ENCODE measurements around the gene UFSP1.
"Not testable (repeated sequence)": the region's sequence is repeated elsewhere in the genome, so short reads cannot be mapped to it uniquely, and the experiment has no call there.

UFSP1 gene

GRCh38 chr7:100855515-100855914 is 34.0 kb downstream of the UFSP1 start:
- no peak for DNase-seq (ENCODE audit: low read depth)

GRCh38 chr7:100854899-100855298 is 34.6 kb downstream of the UFSP1 start:
- DNase-seq (ENCODE audit: low read depth), result not testable (repeated sequence)

GRCh38 chr7:100854146-100854895 is 35.2 kb downstream of the UFSP1 start:
- DNase-seq (ENCODE audit: low read depth), result no peak

- DNase-seq (ENCODE audit: low read depth), result peak; percentile 64
Observed at GRCh38 chr7:100852048-100852872, 37.3 kb downstream of the UFSP1 start, which contains the start of gene SLC12A9. TSS of gene SLC12A9 (plus strand) at chr7:100852713. CDS start at chr7:100854198, 1,485 bp downstream.

- DNase-seq (ENCODE audit: low read depth), result no peak
Observed at GRCh38 chr7:100847360-100847759, 42.2 kb downstream of the UFSP1 start.

GRCh38 chr7:100840470-100841100 is 48.9 kb downstream of the UFSP1 start:
- no peak for DNase-seq (ENCODE audit: low read depth)

GRCh38 chr7:100839361-100839760 is 50.2 kb downstream of the UFSP1 start:
- no peak for DNase-seq (ENCODE audit: low read depth)

Measured in fibroblast of the conjunctiva (primary cell).